Smooth muscle cell (in vitro differentiated cells): Measurements from ENCODE around the gene NOXO1. TPM values are rescaled to one million over a fixed set of nuclear protein-coding genes. Genes with fewer than 3 reads are reported as not detected.

Source experiments
- DNase-seq: peaks from one replicate; lab custom pipeline; 2025; ENCODE audit not compliant: unreplicated experiment; lab: John Stamatoyannopoulos, UW
- H2AFZ ChIP-seq: fragments of 200-600 bp; sonication (generic); 2 replicates; pipeline ENCODE4 v1.6.0; 2016; ENCODE audit warnings: antibody characterized with exemption, low read depth, mild to moderate bottlenecking
- H3F3A ChIP-seq: fragments of 200-600 bp; sonication (generic); 2 replicates; pipeline ENCODE4 v1.6.0; 2017; ENCODE audit warnings: antibody characterized with exemption, low read depth
- H3K27ac ChIP-seq: fragments of 200-600 bp; sonication (generic); 2 replicates; pipeline ENCODE4 v1.5.1; 2016; ENCODE audit warnings: low read depth, mild to moderate bottlenecking
- H3K27me3 ChIP-seq: fragments of 200-600 bp; sonication (generic); 2 replicates; pipeline ENCODE4 v1.6.1; 2016; ENCODE audit warnings: low read depth, mild to moderate bottlenecking
- H3K36me3 ChIP-seq: fragments of 200-600 bp; sonication (generic); 2 replicates; pipeline ENCODE4 v1.5.1; 2016; ENCODE audit warnings: low read depth
- H3K4me1 ChIP-seq: fragments of 200-600 bp; sonication (generic); 2 replicates; pipeline ENCODE4 v1.5.1; 2016; ENCODE audit warnings: low read depth
- H3K4me2 ChIP-seq: fragments of 200-600 bp; sonication (generic); 2 replicates; pipeline ENCODE4 v1.6.0; 2016; ENCODE audit warnings: mild to moderate bottlenecking
- H3K4me3 ChIP-seq: fragments of 200-600 bp; sonication (generic); 2 replicates; pipeline ENCODE4 v1.5.1; 2016; ENCODE audit warnings: mild to moderate bottlenecking
- H3K79me2 ChIP-seq: fragments of 200-600 bp; sonication (generic); 2 replicates; pipeline ENCODE4 v1.6.0; 2016; ENCODE audit warnings: low read depth, mild to moderate bottlenecking
- H3K9ac ChIP-seq: fragments of 200-600 bp; sonication (generic); 2 replicates; pipeline ENCODE4 v1.6.0; 2016; ENCODE audit warnings: low read depth
- H3K9me3 ChIP-seq: fragments of 200-600 bp; sonication (generic); replicated peaks from 2 replicates; pipeline ENCODE4 v1.5.1; 2016; ENCODE audit warnings: low read depth
- H4K20me1 ChIP-seq: fragments of 200-600 bp; sonication (generic); 2 replicates; pipeline ENCODE4 v1.6.0; 2016; ENCODE audit warnings: low read depth
- CTCF ChIP-seq: fragments of 200-600 bp; sonication (generic); IDR thresholded peaks from 2 replicates; pipeline ENCODE4 v1.5.1; 2017; ENCODE audit warnings: borderline replicate concordance, mild to moderate bottlenecking, antibody characterized with exemption; ENCODE audit not compliant: insufficient read depth, poor library complexity, severe bottlenecking
- WGBS: methylation state at CpG from one replicate; pipeline ENCODE4 v1.1.7; 2016; ENCODE audit warnings: low lambda C conversion rate; 5-methylcytosine and 5-hydroxymethylcytosine counted together
- polyA plus RNA-seq: library from polyadenylated mRNA; unstranded; fragments of >200 nt; fragmentation: Nextera tagmentation; extraction: Ambion mirVana; gene quantifications from 2 replicates; pipeline ENCODE4 v1.2.1, GENCODE V29; 2016
- total RNA-seq: library from RNA; depleted of rRNA; stranded (reverse); fragments of >200 nt; gene quantifications from 2 replicates; pipeline ENCODE4 v1.2.3, GENCODE V29; 2014

Gene NOXO1
- total and polyA plus RNA-seq, 2 experiments from 2014 or later = 0.13 to 0.35 TPM

- Histone ChIP-seq H3F3A (no peaks in the 10 kb centered on the region), H3K27ac (no peak overlapping the region), H3K4me2 (no peak overlapping the region), H3K4me1 (peaks cover 7% of the 10 kb centered on the region), H3K9me3 (no peaks in the 10 kb centered on the region), H3K36me3 (no peaks in the 10 kb centered on the region), H3K4me3 (no peak overlapping the region), H3K79me2 (peaks cover 48% of the 10 kb centered on the region), H3K9ac (no peak overlapping the region), H2AFZ (no peak overlapping the region), H3K27me3 (no peaks in the 10 kb centered on the region), H4K20me1 (peaks cover 73% of the 10 kb centered on the region)
- no peak for DNase-seq
- 96% methylated on average over 42 of the region's 47 CpGs for WGBS
- no peak for TF ChIP-seq CTCF
Measured at GRCh38 chr16:2002406-2003230, 21.3 kb upstream of the NOXO1 start.

DNA sequence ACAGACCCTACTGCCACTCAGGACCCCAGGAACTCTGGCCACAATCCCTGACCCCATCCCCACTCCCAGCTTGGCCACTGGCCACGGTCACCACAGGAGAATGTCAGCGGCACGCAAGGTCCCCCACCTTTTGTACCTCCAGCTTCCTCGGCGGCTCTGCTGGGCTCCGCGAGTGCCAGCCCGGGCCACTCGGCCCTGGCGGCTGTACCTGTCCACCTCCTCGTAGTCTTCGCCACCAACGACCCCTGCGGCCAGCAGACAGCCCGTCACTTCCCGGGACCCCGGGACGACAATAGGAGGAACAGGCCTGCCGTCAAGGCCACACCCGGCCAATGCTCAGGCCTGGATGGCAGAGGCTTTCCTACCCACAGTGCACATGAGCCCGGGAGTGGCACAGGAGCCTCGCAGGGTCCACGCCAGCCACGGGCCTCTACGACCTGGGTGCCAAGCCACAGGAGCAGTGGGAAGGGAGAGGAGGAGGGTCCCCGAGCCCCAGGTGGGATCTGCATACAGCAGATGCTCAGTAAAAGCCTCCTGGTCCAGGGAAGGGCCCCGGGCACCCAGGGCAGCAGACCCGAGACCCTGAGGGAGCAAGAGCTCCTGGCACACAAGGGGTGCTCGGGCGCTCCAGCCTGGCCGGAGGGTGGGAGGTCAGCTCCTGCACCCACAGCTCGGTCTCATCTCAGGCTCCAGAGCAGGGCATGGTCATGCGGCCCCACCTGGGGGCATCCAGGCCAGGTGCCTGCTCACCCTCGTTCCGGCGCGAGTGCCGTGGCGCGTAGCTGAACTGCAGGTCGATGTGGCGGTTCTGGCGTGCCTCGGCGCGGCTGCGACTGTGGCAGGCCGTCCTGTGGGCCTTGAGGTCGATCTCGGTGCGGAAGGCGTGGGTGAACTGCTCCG is 20.4 kb upstream of the NOXO1 start:
- Histone ChIP-seq H3K79me2 (peaks cover 39% of the 10 kb centered on the region), H3K4me2 (no peak overlapping the region), H4K20me1 (peaks cover 68% of the 10 kb centered on the region), H3K36me3 (no peaks in the 10 kb centered on the region), H3K9me3 (no peaks in the 10 kb centered on the region), H3K4me1 (peaks cover 5% of the 10 kb centered on the region), H3K4me3 (no peak overlapping the region), H2AFZ (no peak overlapping the region), H3K27me3 (no peaks in the 10 kb centered on the region), H3F3A (peaks cover 8% of the 10 kb centered on the region), H3K27ac (no peak overlapping the region), H3K9ac (no peak overlapping the region)
- 98% methylated on average over 52 of the region's 53 CpGs for whole genome bisulfite sequencing
- DNase-seq = no peak
- TF ChIP-seq CTCF = no peak

- Histone ChIP-seq H2AFZ (no peak overlapping the region), H3F3A (peaks cover 15% of the 10 kb centered on the region), H4K20me1 (peaks cover 61% of the 10 kb centered on the region), H3K4me3 (no peak overlapping the region), H3K27me3 (no peaks in the 10 kb centered on the region), H3K36me3 (no peaks in the 10 kb centered on the region), H3K9ac (no peak overlapping the region), H3K4me1 (peaks cover 5% of the 10 kb centered on the region), H3K4me2 (no peak overlapping the region), H3K9me3 (no peaks in the 10 kb centered on the region), H3K27ac (no peak overlapping the region), H3K79me2 (peaks cover 32% of the 10 kb centered on the region)
- 98% methylated on average over 19 of the region's 19 CpGs for WGBS
- DNase-seq = no peak
- TF ChIP-seq CTCF = no peak
Measured at GRCh38 chr16:2001035-2001434, 19.8 kb upstream of the NOXO1 start.
